Neural progenitor cell (in vitro differentiated cells): ENCODE data around the gene NXN. TPM values are rescaled to one million over a fixed set of nuclear protein-coding genes. Genes with fewer than 3 reads are reported as not detected.

ENCODE experiments used
- DNase-seq: peaks from one replicate; pipeline ENCODE4 v3.0.0-alpha.2; 2016; ENCODE audit warnings: low spot score
- H2AFZ ChIP-seq: fragments of 200-600 bp; sonication (generic); replicated peaks from 2 replicates; pipeline ENCODE4 v1.6.1; 2016; ENCODE audit warnings: antibody characterized with exemption
- H3F3A ChIP-seq: fragments of 200-600 bp; sonication (generic); 2 replicates; pipeline ENCODE4 v1.6.1; 2016; ENCODE audit warnings: antibody characterized with exemption, low read depth
- H3K27ac ChIP-seq: fragments of 200-600 bp; sonication (generic); 2 replicates; pipeline ENCODE4 v1.5.1; 2016; ENCODE audit warnings: mild to moderate bottlenecking
- H3K27me3 ChIP-seq: fragments of 200-600 bp; sonication (generic); 2 replicates; pipeline ENCODE4 v1.6.1; 2016; ENCODE audit warnings: mild to moderate bottlenecking, moderate library complexity
- H3K36me3 ChIP-seq: fragments of 200-600 bp; sonication (generic); 2 replicates; pipeline ENCODE4 v1.5.1; 2016
- H3K4me1 ChIP-seq: fragments of 200-600 bp; sonication (generic); 2 replicates; pipeline ENCODE4 v1.6.1; 2016; ENCODE audit warnings: mixed run types
- H3K4me2 ChIP-seq: fragments of 200-600 bp; sonication (generic); 2 replicates; pipeline ENCODE4 v1.6.1; 2016
- H3K4me3 ChIP-seq: fragments of 200-600 bp; sonication (generic); 2 replicates; pipeline ENCODE4 v1.5.1; 2016
- H3K79me2 ChIP-seq: fragments of 200-600 bp; sonication (generic); 2 replicates; pipeline ENCODE4 v1.6.1; 2016; ENCODE audit warnings: low read depth
- H3K9ac ChIP-seq: fragments of 200-600 bp; sonication (generic); 2 replicates; pipeline ENCODE4 v1.6.1; 2016
- H3K9me3 ChIP-seq: fragments of 200-600 bp; sonication (generic); 2 replicates; pipeline ENCODE4 v1.5.1; 2016; ENCODE audit warnings: low read depth
- H4K20me1 ChIP-seq: fragments of 200-600 bp; sonication (generic); 2 replicates; pipeline ENCODE4 v1.6.1; 2016; ENCODE audit warnings: low read depth
- H3K27ac Mint-ChIP-seq: 3 replicates; pipeline ENCODE4 v1.8.0; 2021; ENCODE audit warnings: mixed read lengths
- H3K27me3 Mint-ChIP-seq: 2 replicates; pipeline ENCODE4 v1.8.0; 2022; ENCODE audit warnings: low read depth, mild to moderate bottlenecking, inconsistent platforms, moderate library complexity, mixed read lengths; ENCODE audit not compliant: insufficient read depth
- H3K36me3 Mint-ChIP-seq: 3 replicates; pipeline ENCODE4 v1.8.0; 2021; ENCODE audit warnings: mixed read lengths
- H3K4me1 Mint-ChIP-seq: 3 replicates; pipeline ENCODE4 v1.8.0; 2021; ENCODE audit warnings: mixed read lengths
- H3K4me3 Mint-ChIP-seq: 3 replicates; pipeline ENCODE4 v1.8.0; 2021; ENCODE audit warnings: mild to moderate bottlenecking, moderate library complexity, mixed read lengths
- H3K9me3 Mint-ChIP-seq: 3 replicates; pipeline ENCODE4 v1.8.0; 2020; ENCODE audit warnings: mixed read lengths
- CTCF ChIP-seq: fragments of 200-600 bp; sonication (generic); IDR thresholded peaks from 2 replicates; pipeline ENCODE4 v1.5.1; 2017; ENCODE audit warnings: antibody characterized with exemption, mild to moderate bottlenecking
- EZH2 ChIP-seq: fragments of 200-600 bp; sonication (generic); IDR thresholded peaks from 2 replicates; pipeline ENCODE4 v1.6.1; 2017; ENCODE audit warnings: antibody characterized with exemption, mild to moderate bottlenecking, moderate library complexity
- EZH2phosphoT487 ChIP-seq: fragments of 200-600 bp; sonication (generic); IDR thresholded peaks from 2 replicates; pipeline ENCODE4 v1.6.1; 2017; ENCODE audit warnings: antibody characterized with exemption
- total RNA-seq: library from RNA; depleted of rRNA; stranded (reverse); fragments of >200 nt; gene quantifications from 2 replicates; pipeline ENCODE4 v1.2.3, GENCODE V29; 2015; ENCODE audit warnings: low replicate concordance

NXN gene
- total RNA-seq, 1 donor from 2014 or later: 35.9 TPM

- H2AFZ ChIP-seq: no peak overlapping the region
- H3K36me3 ChIP-seq: no peaks in the 10 kb centered on the region
- Mint-ChIP-seq H3K36me3 (peaks cover 26% of the 10 kb centered on the region), H3K4me3 (peak overlapping the region; percentile 51), H3K4me1 (peaks cover 70% of the 10 kb centered on the region), H3K9me3 (no peaks in the 10 kb centered on the region), H3K27ac (peak overlapping the region; percentile 89), H3K27me3 (peaks cover 6% of the 10 kb centered on the region)
- no peak overlapping the region for H3K4me3 ChIP-seq
- peak overlapping the region; percentile 59 for H3K27ac ChIP-seq
- peak; percentile 66 for DNase-seq
- H3K9ac ChIP-seq: no peak overlapping the region
- peaks cover 36% of the 10 kb centered on the region for H3K4me1 ChIP-seq
- H4K20me1 ChIP-seq: peaks cover 51% of the 10 kb centered on the region
- no peak for TF ChIP-seq EZH2phosphoT487
- no peak for TF ChIP-seq CTCF
- no peak for TF ChIP-seq EZH2
- H3K27me3 ChIP-seq: no peaks in the 10 kb centered on the region
- peak overlapping the region; percentile 46 for H3K4me2 ChIP-seq
- peaks cover 27% of the 10 kb centered on the region for H3F3A ChIP-seq
- no peaks in the 10 kb centered on the region for H3K9me3 ChIP-seq
- peaks cover 98% of the 10 kb centered on the region for H3K79me2 ChIP-seq
These were observed 14.7 kb downstream of the NXN start for GRCh38 chr17:964876-965275.

- H3K79me2 ChIP-seq: peaks cover 95% of the 10 kb centered on the region
- Mint-ChIP-seq H3K4me1 (peaks cover 55% of the 10 kb centered on the region), H3K36me3 (peaks cover 21% of the 10 kb centered on the region), H3K9me3 (peaks cover 2% of the 10 kb centered on the region), H3K27ac (peak overlapping the region; percentile 97), H3K27me3 (peaks cover 6% of the 10 kb centered on the region), H3K4me3 (peak overlapping the region; percentile 75)
- H3K4me1 ChIP-seq: peaks cover 34% of the 10 kb centered on the region
- no peaks in the 10 kb centered on the region for H3K9me3 ChIP-seq
- peak overlapping the region; percentile 9 for H3K4me3 ChIP-seq
- peak; percentile 91 for DNase-seq
- H3K36me3 ChIP-seq: no peaks in the 10 kb centered on the region
- TF ChIP-seq CTCF (no peak), EZH2phosphoT487 (no peak), EZH2 (no peak)
- H3K27me3 ChIP-seq: no peaks in the 10 kb centered on the region
- peak overlapping the region; percentile 56 for H3K4me2 ChIP-seq
- H3K9ac ChIP-seq: no peak overlapping the region
- H4K20me1 ChIP-seq: peaks cover 50% of the 10 kb centered on the region
- H3K27ac ChIP-seq: peak overlapping the region; percentile 71
- H2AFZ ChIP-seq: no peak overlapping the region
- H3F3A ChIP-seq: peaks cover 26% of the 10 kb centered on the region
These were observed 16.9 kb downstream of the NXN start for GRCh38 chr17:962670-963069.

- DNase-seq: no peak
- Histone ChIP-seq H3F3A (peaks cover 26% of the 10 kb centered on the region), H3K27ac (no peak overlapping the region), H3K27me3 (no peaks in the 10 kb centered on the region), H3K4me1 (peaks cover 34% of the 10 kb centered on the region), H3K4me2 (peak overlapping the region; percentile 56), H4K20me1 (peaks cover 51% of the 10 kb centered on the region), H3K9me3 (no peaks in the 10 kb centered on the region), H3K4me3 (no peak overlapping the region), H3K36me3 (no peaks in the 10 kb centered on the region), H2AFZ (no peak overlapping the region), H3K79me2 (peaks cover 95% of the 10 kb centered on the region), H3K9ac (no peak overlapping the region)
- TF ChIP-seq CTCF: no peak
- no peak for TF ChIP-seq EZH2phosphoT487
- peaks cover 3% of the 10 kb centered on the region for H3K9me3 Mint-ChIP-seq
- H3K27ac Mint-ChIP-seq: peak overlapping the region; percentile 97
- H3K4me3 Mint-ChIP-seq: no peak overlapping the region
- H3K27me3 Mint-ChIP-seq: peaks cover 6% of the 10 kb centered on the region
- peaks cover 55% of the 10 kb centered on the region for H3K4me1 Mint-ChIP-seq
- H3K36me3 Mint-ChIP-seq: peaks cover 21% of the 10 kb centered on the region
These were observed 17.4 kb downstream of the NXN start for GRCh38 chr17:962166-962565.
